CD14-positive monocyte (primary cell): ENCODE data around the gene ATG4B. TPM values are rescaled to one million over a fixed set of nuclear protein-coding genes. Genes with fewer than 3 reads are reported as not detected.

ENCODE experiments used
- DNase-seq, 3 donors: peaks; one replicate each; pipeline ENCODE4 v3.0.0-alpha.2; 2011 to 2022
- H2AFZ ChIP-seq: 2 replicates; pipeline ENCODE4 v1.6.0; 2012; ENCODE audit warnings: mild to moderate bottlenecking, low read depth, low read length, inconsistent platforms; ENCODE audit not compliant: insufficient read depth, poor library complexity, severe bottlenecking
- H3K27ac ChIP-seq, 2 donors: 1 replicate in 1 of 2; 2 replicates in 1 of 2; pipeline ENCODE4 v1.5.1; 2012 to 2013; ENCODE audit warnings: low read length in 2 of 2, control low read depth in 1 of 2, inconsistent platforms in 1 of 2, low read depth in 1 of 2, mild to moderate bottlenecking in 1 of 2
- H3K27me3 ChIP-seq, 2 donors: one replicate each; pipeline versions ENCODE4 v1.6.0 to v1.6.1; 2011 to 2013; ENCODE audit warnings: low read length in 2 of 2; ENCODE audit not compliant: control insufficient read depth in 2 of 2, insufficient read depth in 2 of 2
- H3K36me3 ChIP-seq, 2 donors: replicated peaks in 1 of 2; 1 replicate in 1 of 2; 2 replicates in 1 of 2; pipeline versions ENCODE4 v1.5.1 to v1.6.1; 2012 to 2013; ENCODE audit warnings: low read length in 2 of 2, control low read depth in 1 of 2, inconsistent platforms in 1 of 2, mild to moderate bottlenecking in 1 of 2; ENCODE audit not compliant: insufficient read depth in 2 of 2, control insufficient read depth in 1 of 2
- H3K4me1 ChIP-seq, 2 donors: 1 replicate in 1 of 2; 2 replicates in 1 of 2; pipeline versions ENCODE4 v1.5.1 to v1.6.1; 2012 to 2013; ENCODE audit warnings: low read length in 2 of 2, control low read depth in 1 of 2, inconsistent platforms in 1 of 2, mild to moderate bottlenecking in 1 of 2, moderate library complexity in 1 of 2; ENCODE audit not compliant: insufficient read depth in 2 of 2, control insufficient read depth in 1 of 2
- H3K4me2 ChIP-seq: replicated peaks from 2 replicates; pipeline ENCODE3; 2012; ENCODE audit warnings: low read length, moderate library complexity, mild to moderate bottlenecking; ENCODE audit not compliant: poor library complexity, severe bottlenecking; ENCODE audit errors: extremely low read depth
- H3K4me3 ChIP-seq, 3 experiments: fragments of 200-600 bp in 1 of 3; sonication (generic) in 1 of 3; replicated peaks in 1 of 3; 1 replicate in 2 of 3; 2 replicates in 1 of 3; pipeline ENCODE4 v1.5.1; 2011 to 2013; ENCODE audit warnings: low read length in 3 of 3, mild to moderate bottlenecking in 3 of 3, control low read depth in 2 of 3, low read depth in 2 of 3, inconsistent platforms in 1 of 3, moderate library complexity in 1 of 3
- H3K79me2 ChIP-seq: 2 replicates; pipeline ENCODE4 v1.6.0; 2012; ENCODE audit warnings: mild to moderate bottlenecking, control low read depth, inconsistent platforms, low read length, moderate library complexity; ENCODE audit not compliant: insufficient read depth
- H3K9ac ChIP-seq: 2 replicates; pipeline ENCODE4 v1.6.0; 2017; ENCODE audit warnings: low read length, mild to moderate bottlenecking; ENCODE audit not compliant: insufficient read depth, poor library complexity, severe bottlenecking
- H3K9me3 ChIP-seq, 2 donors: replicated peaks in 1 of 2; 1 replicate in 1 of 2; 2 replicates in 1 of 2; pipeline versions ENCODE4 v1.5.1 to v1.6.1; 2012 to 2013; ENCODE audit warnings: low read length in 2 of 2, control low read depth in 1 of 2; ENCODE audit not compliant: control insufficient read depth in 1 of 2, insufficient read depth in 1 of 2
- H4K20me1 ChIP-seq: 2 replicates; pipeline ENCODE4 v1.6.0; 2012; ENCODE audit warnings: mild to moderate bottlenecking, low read length, control low read depth, moderate library complexity; ENCODE audit not compliant: insufficient read depth
- H3K27ac Mint-ChIP-seq, 7 donors: one replicate each; pipeline ENCODE4 v1.8.0; 2020; ENCODE audit warnings: mild to moderate bottlenecking in 7 of 7, mixed read lengths in 7 of 7, moderate library complexity in 6 of 7, inconsistent platforms in 2 of 7
- H3K27me3 Mint-ChIP-seq, 3 donors: one replicate each; pipeline ENCODE4 v1.8.0; 2021 to 2022; ENCODE audit warnings: low read depth in 3 of 3, mild to moderate bottlenecking in 3 of 3, mixed read lengths in 3 of 3, moderate library complexity in 3 of 3, inconsistent platforms in 1 of 3
- H3K36me3 Mint-ChIP-seq, 2 donors: one replicate each; pipeline ENCODE4 v1.8.0; 2020; ENCODE audit warnings: mixed read lengths in 2 of 2, inconsistent platforms in 1 of 2, mild to moderate bottlenecking in 1 of 2
- H3K4me1 Mint-ChIP-seq: one replicate; pipeline ENCODE4 v1.8.0; 2020; ENCODE audit warnings: mild to moderate bottlenecking, mixed read lengths
- H3K4me3 Mint-ChIP-seq, 2 donors: one replicate each; pipeline ENCODE4 v1.8.0; 2020; ENCODE audit warnings: mild to moderate bottlenecking in 2 of 2, mixed read lengths in 2 of 2, moderate library complexity in 1 of 2
- H3K9me3 Mint-ChIP-seq, 7 donors: one replicate each; pipeline ENCODE4 v1.8.0; 2020 to 2022; ENCODE audit warnings: mixed read lengths in 7 of 7, mild to moderate bottlenecking in 6 of 7, moderate library complexity in 6 of 7, inconsistent platforms in 2 of 7
- WGBS: methylation state at CpG from one replicate; pipeline ENCODE4 v1.1.5; 2013; ENCODE audit warnings: missing lambda C conversion rate; ENCODE audit not compliant: insufficient coverage; 5-methylcytosine and 5-hydroxymethylcytosine counted together
- intact Hi-C, 2 donors: fragments of 100-400 bp; cut with micrococcal nuclease; formaldehyde crosslinking; loops; one replicate each; pipeline versions ENCODE4 v1.15.0 to v1.15.1; 2023
- polyA plus RNA-seq, 3 donors: library from polyadenylated mRNA; depleted of rRNA in 1 of 3; unstranded in 2 of 3; stranded (reverse) in 1 of 3; fragments of 300-500 nt in 2 of 3; fragments of >200 nt in 1 of 3; fragmentation: Illumina TruSeq in 2 of 3; gene quantifications; 1 replicate in 2 of 3; 2 replicates in 1 of 3; pipeline ENCODE4 v1.2.3, GENCODE V29; 2012 to 2021
- TF ChIP-seq, protein P1 (sequence below): fragments of 200-600 bp; IDR thresholded peaks from one replicate; pipeline ENCODE4 v1.8.0; 2022; ENCODE audit warnings: antibody characterized with exemption, mild to moderate bottlenecking

Gene ATG4B
- polyA plus RNA-seq, 3 donors, result 54.5 to 202 (median 58.9) TPM

DNA sequence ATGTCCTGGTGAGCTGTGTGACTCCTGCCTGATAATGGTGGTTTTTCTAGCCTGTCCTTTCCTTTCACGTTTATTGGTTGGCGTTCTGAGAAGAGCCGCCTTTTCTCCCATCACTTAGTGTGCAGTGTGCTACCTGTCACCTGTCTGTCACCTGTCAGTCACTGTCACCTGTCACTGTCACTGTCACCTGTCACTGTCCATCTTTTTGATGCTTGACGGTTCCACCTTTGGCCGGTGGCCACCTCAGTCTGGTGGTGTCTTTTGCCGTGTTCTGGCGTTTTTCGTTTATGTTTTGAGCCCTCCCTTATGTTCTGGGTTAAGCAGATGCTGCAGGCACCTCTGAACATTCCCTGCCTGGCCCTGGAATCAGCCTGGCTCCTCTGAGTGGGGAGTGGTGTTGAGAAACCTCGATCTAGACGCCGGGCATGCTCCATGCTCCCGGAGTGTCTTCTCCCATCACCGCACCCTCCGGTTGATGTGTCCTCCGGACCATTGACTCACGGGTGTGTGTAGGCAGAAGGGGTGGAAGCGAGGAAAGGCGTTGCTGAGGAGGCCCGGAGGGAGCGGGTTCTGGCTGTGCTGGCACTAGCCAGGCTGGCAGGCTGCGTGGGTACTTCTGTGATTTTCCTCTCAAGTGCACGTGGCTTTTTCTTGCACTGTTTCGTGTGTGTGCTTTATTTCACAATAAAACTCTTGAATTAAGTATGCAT is 28.4 kb downstream of the ATG4B start:
- Histone ChIP-seq H3K4me1 (no peaks in the 10 kb centered on the region), H3K36me3 (peaks cover 47 to 71% of the 10 kb centered on the region in 2 donors), H3K27ac (no peak overlapping the region), H3K27me3 (no peaks in the 10 kb centered on the region), H4K20me1 (peaks cover 3% of the 10 kb centered on the region), H3K9ac (no peak overlapping the region), H3K9me3 (no peaks in the 10 kb centered on the region), H3K79me2 (no peaks in the 10 kb centered on the region), H3K4me3 (no peak overlapping the region), H2AFZ (no peak overlapping the region), H3K4me2 (no peak overlapping the region)
- intact Hi-C loops, result no loop called here
- 91% methylated on average over 18 of the region's 23 CpGs for WGBS
- H3K27me3 Mint-ChIP-seq, result no peaks in the 10 kb centered on the region
- DNase-seq, result no peak
- TF ChIP-seq, protein P1, sequence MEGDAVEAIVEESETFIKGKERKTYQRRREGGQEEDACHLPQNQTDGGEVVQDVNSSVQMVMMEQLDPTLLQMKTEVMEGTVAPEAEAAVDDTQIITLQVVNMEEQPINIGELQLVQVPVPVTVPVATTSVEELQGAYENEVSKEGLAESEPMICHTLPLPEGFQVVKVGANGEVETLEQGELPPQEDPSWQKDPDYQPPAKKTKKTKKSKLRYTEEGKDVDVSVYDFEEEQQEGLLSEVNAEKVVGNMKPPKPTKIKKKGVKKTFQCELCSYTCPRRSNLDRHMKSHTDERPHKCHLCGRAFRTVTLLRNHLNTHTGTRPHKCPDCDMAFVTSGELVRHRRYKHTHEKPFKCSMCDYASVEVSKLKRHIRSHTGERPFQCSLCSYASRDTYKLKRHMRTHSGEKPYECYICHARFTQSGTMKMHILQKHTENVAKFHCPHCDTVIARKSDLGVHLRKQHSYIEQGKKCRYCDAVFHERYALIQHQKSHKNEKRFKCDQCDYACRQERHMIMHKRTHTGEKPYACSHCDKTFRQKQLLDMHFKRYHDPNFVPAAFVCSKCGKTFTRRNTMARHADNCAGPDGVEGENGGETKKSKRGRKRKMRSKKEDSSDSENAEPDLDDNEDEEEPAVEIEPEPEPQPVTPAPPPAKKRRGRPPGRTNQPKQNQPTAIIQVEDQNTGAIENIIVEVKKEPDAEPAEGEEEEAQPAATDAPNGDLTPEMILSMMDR, result peak; percentile 3
- no peaks in the 10 kb centered on the region for H3K4me1 Mint-ChIP-seq
- peak overlapping the region in 2 of 7 donors; percentile 46 to 52 for H3K27ac Mint-ChIP-seq
- no peak overlapping the region for H3K4me3 Mint-ChIP-seq
- H3K36me3 Mint-ChIP-seq, result peaks cover 53 to 69% of the 10 kb centered on the region in 2 donors
- H3K9me3 Mint-ChIP-seq, result no peaks in the 10 kb centered on the region

DNA sequence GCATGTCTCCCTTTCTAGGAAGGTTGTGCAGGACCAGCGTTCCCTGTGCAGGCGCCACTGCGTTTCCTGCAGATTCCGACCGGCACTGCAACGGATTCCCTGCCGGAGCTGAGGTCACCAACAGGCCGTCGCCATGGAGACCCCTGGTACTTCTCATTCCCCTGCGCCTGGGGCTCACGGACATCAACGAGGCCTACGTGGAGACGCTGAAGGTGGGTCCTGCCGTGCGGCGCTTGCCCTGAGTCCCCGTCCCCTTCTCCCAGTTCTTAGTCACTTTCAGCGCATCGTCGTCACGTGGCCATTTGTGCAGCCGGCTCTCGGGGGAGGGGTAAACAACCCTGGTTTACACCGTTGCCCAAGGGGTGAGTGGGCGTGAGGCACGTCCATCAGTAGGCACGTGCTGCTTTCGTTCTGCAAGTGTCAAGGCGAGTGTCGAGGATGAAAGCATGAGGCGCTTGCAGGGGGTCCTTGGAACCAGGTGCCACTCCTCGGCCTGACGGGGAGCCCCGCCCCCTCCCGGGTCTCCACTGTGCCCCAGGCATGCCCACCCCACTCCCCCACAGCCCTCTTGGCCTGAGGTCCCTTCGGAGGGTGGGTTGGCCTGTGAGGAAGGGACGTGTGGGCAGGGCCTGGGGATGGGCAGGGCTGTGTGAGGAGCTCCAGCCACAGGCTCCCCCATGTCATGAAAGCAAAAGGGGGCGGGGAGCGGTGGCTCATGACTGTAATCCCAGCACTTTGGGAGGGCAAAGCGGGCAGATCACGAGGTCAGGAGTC is 29.3 kb downstream of the ATG4B start:
- intact Hi-C loops, result no loop called here
- Histone ChIP-seq H3K9me3 (no peaks in the 10 kb centered on the region), H3K27me3 (no peaks in the 10 kb centered on the region), H3K79me2 (no peaks in the 10 kb centered on the region), H3K9ac (no peak overlapping the region), H3K4me2 (no peak overlapping the region), H3K36me3 (peaks cover 54 to 71% of the 10 kb centered on the region in 2 donors), H3K4me3 (no peak overlapping the region), H3K4me1 (no peaks in the 10 kb centered on the region), H3K27ac (no peak overlapping the region), H4K20me1 (peaks cover 3% of the 10 kb centered on the region), H2AFZ (no peak overlapping the region)
- Mint-ChIP-seq H3K4me3 (no peak overlapping the region), H3K36me3 (peaks cover 56 to 69% of the 10 kb centered on the region in 2 donors), H3K27me3 (no peaks in the 10 kb centered on the region), H3K4me1 (no peaks in the 10 kb centered on the region), H3K9me3 (no peaks in the 10 kb centered on the region), H3K27ac (no peak overlapping the region)
- over 99% methylated on average over 30 of the region's 42 CpGs for WGBS
- TF ChIP-seq, protein P1, result no peak
- DNase-seq, result no peak
